ENCODE data around the gene SERPINB6. TPM values are rescaled to one million over a fixed set of nuclear protein-coding genes. Genes with fewer than 3 reads are reported as not detected.
"Not testable (repeated sequence)": the region's sequence is repeated elsewhere in the genome, so short reads cannot be mapped to it uniquely, and the experiment has no call there.

SERPINB6 gene
- total RNA-seq: 14.3 TPM

DNA sequence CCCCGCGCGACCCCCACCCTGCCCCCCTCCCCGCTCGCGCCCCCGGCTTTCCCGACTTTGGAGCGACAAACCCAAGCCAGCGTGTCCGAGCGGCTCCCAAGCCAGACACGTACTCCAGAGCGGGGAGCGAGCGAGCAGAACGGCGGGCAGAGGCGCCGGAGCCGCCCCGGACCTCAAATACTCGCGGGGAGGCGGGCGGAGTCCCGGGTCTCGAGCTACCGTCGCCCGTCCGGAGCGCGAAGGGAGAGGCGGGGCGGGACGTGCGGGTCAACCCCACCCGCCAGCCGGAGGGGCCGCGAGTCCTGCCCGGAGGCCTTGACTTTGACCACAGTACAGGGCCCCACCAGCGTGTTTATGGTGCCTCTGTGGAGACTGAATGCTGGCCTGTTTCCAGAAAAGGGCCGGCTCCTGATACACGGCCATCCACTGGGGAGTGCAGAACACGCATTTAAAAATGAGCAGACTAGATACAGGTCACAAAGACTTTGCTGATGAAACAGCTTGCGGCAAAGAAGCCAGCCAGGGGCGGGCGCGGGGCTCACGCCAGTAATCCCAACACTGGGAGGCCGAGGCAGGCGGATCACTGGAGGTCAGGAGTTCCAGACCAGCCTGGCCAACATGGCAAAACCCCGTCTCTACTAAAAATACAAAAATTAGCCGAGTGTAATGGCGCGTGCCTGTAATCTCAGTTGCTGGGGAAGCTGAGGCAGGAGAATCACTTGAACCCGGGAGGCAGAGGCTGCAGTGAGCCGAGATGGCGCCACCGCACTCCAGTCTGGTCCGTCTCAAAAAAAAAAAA lies at the start of gene SERPINB6:
TSS of gene SERPINB6 (minus strand) at position 148 of the 799 bp plus-strand sequence. CDS start 12,235 bp downstream, outside the sequence.
- peak; percentile 64 to 68 for DNase-seq (ENCODE audit: low spot score in 2 of 2)
- no peak for FAIRE-seq

- FAIRE-seq: no peak
- no peak for DNase-seq (ENCODE audit: low spot score in 2 of 2)
These were observed 48.5 kb upstream of the SERPINB6 start for GRCh38 chr6:3019749-3020320.

- no peak for DNase-seq (ENCODE audit: low spot score in 2 of 2)
- no peak for FAIRE-seq
These were observed 47.7 kb upstream of the SERPINB6 start for GRCh38 chr6:3019065-3019464.

- DNase-seq (ENCODE audit: low spot score in 2 of 2) (no peak), FAIRE-seq (no peak)
These were observed 45.9 kb upstream of the SERPINB6 start for GRCh38 chr6:3017304-3017703.

GRCh38 chr6:3016473-3017280 lies 45.3 kb upstream of the SERPINB6 start:
- DNase-seq (ENCODE audit: low spot score in 2 of 2): no peak
- FAIRE-seq: no peak

DNA sequence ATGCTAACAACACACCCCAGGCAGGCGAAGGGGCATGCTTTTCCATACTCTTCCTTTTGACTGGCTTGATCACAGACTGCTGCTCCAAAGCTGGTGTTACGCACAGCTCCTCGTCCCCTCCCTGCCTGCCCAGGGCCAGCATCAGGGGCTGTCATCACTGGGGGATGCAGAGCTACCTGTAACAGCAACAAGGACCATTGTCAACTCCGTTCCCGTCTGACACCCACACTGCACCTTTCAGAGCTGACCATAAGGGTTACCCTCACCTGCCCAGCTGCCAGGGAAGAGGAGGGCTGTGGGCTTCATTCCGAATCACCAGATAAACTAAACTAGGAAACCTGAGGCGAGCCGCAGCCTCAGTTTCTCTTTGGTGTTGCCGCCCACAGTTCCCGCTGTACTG lies 43.8 kb upstream of the SERPINB6 start:
- DNase-seq (ENCODE audit: low spot score in 2 of 2): no peak
- FAIRE-seq: no peak

DNA sequence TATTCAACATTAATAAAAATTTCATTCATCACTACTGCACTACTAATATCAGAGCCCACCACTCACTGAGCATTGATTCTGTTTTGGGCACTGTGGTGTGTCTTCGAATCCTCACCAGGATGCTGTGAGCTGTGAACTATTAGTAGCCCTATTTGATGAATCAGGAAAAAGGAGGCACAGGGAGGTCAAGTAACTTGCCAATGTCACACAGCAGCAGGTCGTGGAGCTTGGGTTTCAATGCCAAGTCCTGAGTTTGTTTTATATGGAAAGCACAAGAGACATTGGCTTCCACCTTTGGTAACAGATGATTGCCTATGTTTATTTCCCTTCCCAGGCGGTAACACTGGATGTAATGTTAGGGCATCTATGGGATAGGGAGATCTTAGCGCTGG lies 43.3 kb upstream of the SERPINB6 start:
- FAIRE-seq (no peak), DNase-seq (ENCODE audit: low spot score in 2 of 2) (no peak)

- no peak for DNase-seq (ENCODE audit: low spot score in 2 of 2)
- no peak for FAIRE-seq
These were observed 42.7 kb upstream of the SERPINB6 start for GRCh38 chr6:3013901-3014674.

- FAIRE-seq (no peak), DNase-seq (ENCODE audit: low spot score in 2 of 2) (no peak)
These were observed 42.1 kb upstream of the SERPINB6 start for GRCh38 chr6:3013486-3013885.

- DNase-seq (ENCODE audit: low spot score in 2 of 2) (no peak), FAIRE-seq (no peak)
These were observed 40.2 kb upstream of the SERPINB6 start for GRCh38 chr6:3011592-3011991.

DNA sequence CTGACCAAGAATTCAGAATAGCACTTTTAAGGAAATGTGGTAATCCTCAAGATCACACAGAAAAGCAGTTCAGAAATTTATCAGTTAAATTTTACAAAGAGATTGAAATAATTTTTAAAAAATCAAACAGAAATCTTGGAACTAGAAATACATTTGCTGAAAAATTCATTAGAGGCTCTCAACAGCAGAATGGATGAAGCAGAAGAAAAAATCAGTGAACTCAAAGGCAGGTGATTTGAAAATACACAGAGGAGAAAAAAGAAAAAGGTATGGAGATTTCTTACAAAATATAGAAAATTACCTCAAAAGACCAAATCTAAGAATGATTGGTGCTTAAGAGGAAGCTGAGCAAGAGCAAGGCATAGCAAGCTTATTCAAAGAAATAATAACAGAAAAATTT lies 39.8 kb upstream of the SERPINB6 start:
- DNase-seq (ENCODE audit: low spot score in 2 of 2) (no peak), FAIRE-seq (no peak)

- no peak for FAIRE-seq
These were observed 38.6 kb upstream of the SERPINB6 start for GRCh38 chr6:3009930-3010329.

GRCh38 chr6:3008712-3009265 lies 37.4 kb upstream of the SERPINB6 start:
- not testable (repeated sequence) for DNase-seq (ENCODE audit: low spot score in 2 of 2); FAIRE-seq

More at GRCh38 chr6:3009930-3010329, 38.6 kb upstream of the SERPINB6 start:
- no peak for DNase-seq (ENCODE audit: low spot score in 2 of 2)

DNA sequence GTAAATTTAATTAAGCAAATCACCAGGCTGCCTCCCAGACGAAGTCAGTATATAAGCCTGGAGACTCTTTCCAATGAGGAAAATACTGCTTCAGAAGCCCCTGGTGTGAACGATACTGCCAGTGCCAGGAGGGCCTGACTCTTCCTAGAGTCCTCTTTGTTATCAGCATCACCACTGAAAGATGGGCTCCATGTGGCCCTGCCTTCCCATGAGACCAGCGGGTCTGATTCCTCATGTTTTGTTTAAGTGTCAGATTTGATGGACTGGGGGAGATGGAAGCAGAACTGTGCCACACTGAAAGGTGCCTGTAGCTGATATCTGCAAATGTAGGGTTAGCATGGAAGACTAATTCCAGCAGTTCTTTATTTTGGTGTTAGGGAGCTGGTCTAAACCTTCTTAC lies 36.2 kb upstream of the SERPINB6 start:
- DNase-seq (ENCODE audit: low spot score in 2 of 2): no peak
- no peak for FAIRE-seq

GRCh38 chr6:3006476-3006875 lies 35.1 kb upstream of the SERPINB6 start:
- no peak for DNase-seq (ENCODE audit: low spot score in 2 of 2)

DNA sequence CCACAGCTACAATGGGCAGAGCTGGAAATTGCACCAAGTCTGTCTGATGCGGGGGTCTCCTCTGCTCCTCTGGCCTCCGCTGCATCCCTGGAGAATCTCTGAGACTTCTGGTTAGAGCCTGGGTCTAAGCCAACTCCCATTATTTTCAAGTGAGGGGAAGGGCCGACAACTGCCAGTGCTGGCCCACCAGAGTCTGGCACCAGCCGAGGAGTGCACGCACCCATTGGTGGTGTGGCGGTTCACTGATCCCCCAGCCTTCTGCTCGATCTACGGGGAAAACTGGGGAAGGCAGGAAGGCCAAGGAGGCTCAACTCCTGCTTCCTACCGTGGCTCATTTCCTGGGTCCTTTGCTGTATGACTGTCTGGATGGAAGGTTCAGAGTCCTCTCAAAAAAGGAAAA lies 34.5 kb upstream of the SERPINB6 start:
- DNase-seq (ENCODE audit: low spot score in 2 of 2): no peak
- FAIRE-seq: no peak

More at GRCh38 chr6:3006476-3006875, 35.1 kb upstream of the SERPINB6 start:
- FAIRE-seq: no peak

DNA sequence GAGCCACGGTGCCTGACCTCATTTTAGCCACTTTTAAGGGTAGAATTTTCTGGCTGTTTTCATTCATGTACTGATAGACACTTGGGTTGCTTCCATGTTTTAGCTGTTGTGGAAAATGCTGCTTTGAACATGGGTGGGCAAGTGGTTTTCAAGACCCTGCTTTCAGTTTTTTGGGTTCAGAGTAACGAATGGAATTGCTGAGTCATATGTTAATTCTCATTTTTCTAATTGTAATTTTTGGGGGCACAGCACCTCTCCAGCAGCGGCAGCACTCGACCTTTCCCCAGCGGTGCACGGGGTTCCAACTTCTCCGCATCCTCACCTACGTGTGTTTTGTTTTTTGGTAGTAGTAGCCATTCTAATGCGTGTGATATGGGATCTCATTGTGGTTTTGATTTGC lies 33.7 kb upstream of the SERPINB6 start:
- no peak for FAIRE-seq
- DNase-seq (ENCODE audit: low spot score in 2 of 2): no peak

- not testable (repeated sequence) for DNase-seq (ENCODE audit: low spot score in 2 of 2); FAIRE-seq
These were observed 31.9 kb upstream of the SERPINB6 start for GRCh38 chr6:3003226-3003625.

DNA sequence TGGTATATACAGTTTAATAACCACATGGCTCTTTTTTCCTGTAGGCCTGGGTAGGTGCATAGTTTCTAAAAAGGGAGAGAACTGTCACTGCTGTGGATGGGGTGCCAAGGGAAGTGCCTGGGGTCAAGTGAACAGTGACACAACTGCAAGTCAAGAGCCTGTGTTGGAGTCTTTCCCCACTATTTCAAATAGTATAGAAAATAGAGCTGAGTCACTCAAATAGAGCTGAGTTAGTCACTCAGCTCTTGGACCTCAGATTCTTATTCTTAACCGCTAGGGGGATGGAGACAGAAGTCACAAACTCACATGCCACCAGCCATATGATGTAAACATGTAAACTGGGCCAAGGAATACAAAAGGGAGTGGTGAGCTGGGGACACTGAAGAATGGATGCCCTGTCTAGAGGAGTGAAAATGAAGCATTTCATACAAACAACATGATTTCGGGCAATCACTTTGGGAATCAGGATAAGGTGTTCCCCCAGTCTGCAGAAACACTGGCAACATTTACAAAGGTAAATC lies 30.5 kb upstream of the SERPINB6 start:
- no peak for FAIRE-seq
- DNase-seq (ENCODE audit: low spot score in 2 of 2): peak in 1 of 2 donors; percentile 60

All from frontal cortex (tissue), 4 donors.